GM12873 (cell line): ENCODE results near the gene UPK1A.

ENCODE experiments used
- CTCF ChIP-seq: IDR thresholded peaks from 2 replicates; pipeline ENCODE4 v1.5.1; 2012; ENCODE audit warnings: low read depth, mild to moderate bottlenecking, moderate library complexity, low read length, control low read depth; ENCODE audit not compliant: insufficient read depth; ENCODE audit errors: missing control alignments

UPK1A gene

GRCh38 chr19:35644987-35645679 lies 21.2 kb upstream of the UPK1A start:
- no peak for TF ChIP-seq CTCF

GRCh38 chr19:35645680-35646511 lies 20.4 kb upstream of the UPK1A start:
- no peak for TF ChIP-seq CTCF

GRCh38 chr19:35648017-35648961 lies 18.0 kb upstream of the UPK1A start, which contains the start of gene COX6B1:
COX6B1 (plus strand) TSS chr19:35648323; CDS start chr19:35651244, 2,921 bp downstream.
- TF ChIP-seq CTCF = no peak

- no peak for TF ChIP-seq CTCF
Measured at GRCh38 chr19:35650581-35650980, 15.7 kb upstream of the UPK1A start.

- no peak for TF ChIP-seq CTCF
Measured at GRCh38 chr19:35655600-35655999, 10.7 kb upstream of the UPK1A start.

GRCh38 chr19:35656700-35657099 lies 9.6 kb upstream of the UPK1A start:
- TF ChIP-seq CTCF = no peak
